Liver (tissue), 9 donors: ENCODE results near the gene XK. TPM values are rescaled to one million over a fixed set of nuclear protein-coding genes. Genes with fewer than 3 reads are reported as not detected.

Source experiments
- DNase-seq: peaks from one replicate; pipeline ENCODE4 v3.0.0-alpha.2; 2017; ENCODE audit warnings: low spot score
- H3K27ac ChIP-seq, 2 donors: one replicate each; pipeline ENCODE4 v1.7.0; 2013; ENCODE audit warnings: inconsistent platforms in 2 of 2, low read length in 2 of 2, control low read depth in 1 of 2, low read depth in 1 of 2, mild to moderate bottlenecking in 1 of 2
- H3K27me3 ChIP-seq, 4 donors: one replicate each; pipeline versions ENCODE4 v1.6.1 to v1.7.0; 2013; ENCODE audit warnings: low read length in 3 of 4, inconsistent platforms in 1 of 4, mild to moderate bottlenecking in 1 of 4, moderate library complexity in 1 of 4; ENCODE audit not compliant: control insufficient read depth in 4 of 4, insufficient read depth in 4 of 4
- H3K36me3 ChIP-seq, 4 donors: one replicate each; pipeline versions ENCODE4 v1.6.1 to v1.7.0; 2013; ENCODE audit warnings: low read length in 3 of 4, mild to moderate bottlenecking in 3 of 4, low read depth in 1 of 4, moderate library complexity in 1 of 4; ENCODE audit not compliant: control insufficient read depth in 4 of 4, insufficient read depth in 3 of 4
- H3K4me1 ChIP-seq, 4 donors: one replicate each; pipeline versions ENCODE4 v1.6.1 to v1.7.0; 2013; ENCODE audit warnings: low read length in 3 of 4, mild to moderate bottlenecking in 3 of 4, moderate library complexity in 1 of 4; ENCODE audit not compliant: control insufficient read depth in 4 of 4, insufficient read depth in 4 of 4
- H3K4me3 ChIP-seq, 3 donors: one replicate each; pipeline versions ENCODE4 v1.6.1 to v1.7.0; 2013; ENCODE audit warnings: low read length in 3 of 3, control low read depth in 1 of 3, low read depth in 1 of 3, mild to moderate bottlenecking in 1 of 3
- H3K9ac ChIP-seq, 2 donors: one replicate each; pipeline ENCODE4 v1.7.0; 2013; ENCODE audit warnings: low read length in 2 of 2, mild to moderate bottlenecking in 2 of 2, moderate library complexity in 2 of 2, control low read depth in 1 of 2, low read depth in 1 of 2
- H3K9me3 ChIP-seq, 4 donors: one replicate each; pipeline versions ENCODE4 v1.6.1 to v1.7.0; 2013; ENCODE audit warnings: low read length in 3 of 4; ENCODE audit not compliant: control insufficient read depth in 4 of 4
- ATF3 ChIP-seq: IDR thresholded peaks from 2 replicates; pipeline ENCODE4 v1.6.1; 2016; ENCODE audit warnings: antibody characterized with exemption
- CTCF ChIP-seq: fragments of 150-350 bp; IDR thresholded peaks from 2 replicates; pipeline ENCODE4 v1.5.1; 2017; ENCODE audit warnings: improper control_type of control experiment, low read depth, low read length; ENCODE audit not compliant: missing input control
- EGR1 ChIP-seq, 2 donors: IDR thresholded peaks; 2 replicates each; pipeline ENCODE4 v1.6.1; 2016 to 2018; ENCODE audit warnings: antibody characterized with exemption in 2 of 2, low read depth in 2 of 2
- FOXA1 ChIP-seq: IDR thresholded peaks from 2 replicates; pipeline ENCODE4 v1.6.1; 2016; ENCODE audit warnings: antibody characterized with exemption
- FOXA2 ChIP-seq: IDR thresholded peaks from 2 replicates; pipeline ENCODE4 v1.6.1; 2016; ENCODE audit warnings: antibody characterized with exemption
- GABPA ChIP-seq, 2 donors: IDR thresholded peaks in 1 of 2; conservative IDR thresholded peaks in 1 of 2; 2 replicates each; pipeline ENCODE4 v1.6.1; 2016; ENCODE audit warnings: antibody characterized with exemption in 2 of 2, mild to moderate bottlenecking in 1 of 2, moderate library complexity in 1 of 2
- HNF4A ChIP-seq, 2 donors: conservative IDR thresholded peaks; 2 replicates each; pipeline ENCODE4 v1.6.1; 2016; ENCODE audit warnings: antibody characterized with exemption in 2 of 2, mild to moderate bottlenecking in 2 of 2
- JUND ChIP-seq, 2 donors: IDR thresholded peaks; 2 replicates each; pipeline ENCODE4 v1.6.1; 2016; ENCODE audit warnings: antibody characterized with exemption in 2 of 2
- MAX ChIP-seq: IDR thresholded peaks from 2 replicates; pipeline ENCODE4 v1.6.1; 2016; ENCODE audit warnings: antibody characterized with exemption
- NR2F2 ChIP-seq: IDR thresholded peaks from 2 replicates; pipeline ENCODE4 v1.6.1; 2016; ENCODE audit warnings: antibody characterized with exemption
- RAD21 ChIP-seq, 2 donors: IDR thresholded peaks; 2 replicates each; pipeline ENCODE4 v1.6.1; 2016; ENCODE audit warnings: antibody characterized with exemption in 2 of 2, mild to moderate bottlenecking in 2 of 2
- REST ChIP-seq: IDR thresholded peaks from 2 replicates; pipeline ENCODE4 v1.6.1; 2016; ENCODE audit warnings: antibody characterized with exemption, mild to moderate bottlenecking
- RXRA ChIP-seq, 2 donors: IDR thresholded peaks; 2 replicates each; pipeline ENCODE4 v1.6.1; 2017 to 2018; ENCODE audit warnings: antibody characterized with exemption in 2 of 2, mild to moderate bottlenecking in 1 of 2
- SP1 ChIP-seq: IDR thresholded peaks from 2 replicates; pipeline ENCODE4 v1.6.1; 2018; ENCODE audit warnings: antibody characterized with exemption, mild to moderate bottlenecking
- TAF1 ChIP-seq: conservative IDR thresholded peaks from 2 replicates; pipeline ENCODE4 v1.6.1; 2016; ENCODE audit warnings: antibody characterized with exemption, mild to moderate bottlenecking
- YY1 ChIP-seq: IDR thresholded peaks from 2 replicates; pipeline ENCODE4 v1.6.1; 2016; ENCODE audit warnings: antibody characterized with exemption, mild to moderate bottlenecking
- ZBTB33 ChIP-seq: IDR thresholded peaks from 2 replicates; pipeline ENCODE4 v1.6.1; 2016; ENCODE audit warnings: antibody characterized with exemption
- WGBS: extraction: QIAGEN DNeasy Blood & Tissue Kit; methylation state at CpG from one replicate; pipeline ENCODE4 v1.1.7; 2013; 5-methylcytosine and 5-hydroxymethylcytosine counted together
- polyA plus RNA-seq, 2 donors: library from polyadenylated mRNA; stranded (reverse) in 1 of 2; unstranded in 1 of 2; fragments of 200-250 nt in 1 of 2; fragments of >200 nt in 1 of 2; fragmentation: Nextera tagmentation in 1 of 2; extraction: Ambion mirVana in 1 of 2; gene quantifications; one replicate each; pipeline versions ENCODE4 v1.2.1 to v1.2.3, GENCODE V29; 2013 to 2015
- total RNA-seq, 2 donors: library from RNA; depleted of rRNA; stranded (reverse); fragments of >200 nt; gene quantifications; one replicate each; pipeline ENCODE4 v1.2.3, GENCODE V29; 2014
- donor health status: healthy.
- donor health status: healthy.
- donor health status: healthy.
- donor health status: healthy.
- donor health status: healthy.

The XK gene
- total and polyA plus RNA-seq, 4 donors: 0.83 to 68.4 (median 2.0) TPM

DNA sequence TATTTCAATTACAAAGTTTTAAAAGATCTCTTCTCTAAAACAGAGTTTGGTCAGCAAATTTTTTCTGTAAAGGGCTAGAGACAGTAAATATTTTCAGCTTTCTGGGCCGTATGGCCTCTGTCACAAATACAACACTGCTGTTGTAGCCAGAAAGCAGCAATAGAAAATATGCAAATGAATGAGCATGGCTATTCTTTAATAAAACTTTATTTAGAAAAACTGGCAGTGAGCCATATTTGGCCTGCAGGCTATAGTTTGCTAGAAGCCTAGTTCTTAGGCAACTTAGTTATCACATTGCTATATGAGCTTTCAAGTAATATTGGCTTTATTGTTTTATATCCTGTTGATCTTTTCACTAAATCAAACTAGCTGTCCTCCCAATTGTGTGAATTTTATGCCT is 26.5 kb upstream of the XK start:
- TF ChIP-seq ATF3 (no peak), MAX (no peak), EGR1 (IDR thresholded peaks at IDR 0.05; ENCODE audit: low read depth in 2 of 2) (no peak), CTCF (no peak), TAF1 (no peak), SP1 (no peak), REST (no peak), FOXA2 (no peak), JUND (IDR thresholded peaks at IDR 0.05) (no peak)
- 90% methylated on average over 1 of the region's 1 CpG for WGBS

GRCh38 chrX:37662181-37662580 is 23.4 kb upstream of the XK start:
- H3K27me3 ChIP-seq: no peaks in the 10 kb centered on the region
- no peaks in the 10 kb centered on the region for H3K9me3 ChIP-seq
- H3K27ac ChIP-seq: no peak overlapping the region
- no peaks in the 10 kb centered on the region for H3K36me3 ChIP-seq
- H3K4me3 ChIP-seq: no peak overlapping the region
- no peak overlapping the region for H3K9ac ChIP-seq
- no peaks in the 10 kb centered on the region for H3K4me1 ChIP-seq
- no peak for TF ChIP-seq RXRA (IDR thresholded peaks at IDR 0.05)
- TF ChIP-seq GABPA (IDR thresholded peaks at IDR 0.05 in 1 of 2, conservative IDR thresholded peaks at IDR 0.05 in 1 of 2): no peak
- TF ChIP-seq EGR1 (IDR thresholded peaks at IDR 0.05; ENCODE audit: low read depth in 2 of 2): no peak
- no peak for TF ChIP-seq JUND (IDR thresholded peaks at IDR 0.05)
- no peak for TF ChIP-seq RAD21 (IDR thresholded peaks at IDR 0.05)
- no peak for TF ChIP-seq SP1
- TF ChIP-seq MAX: no peak
- no peak for TF ChIP-seq HNF4A (conservative IDR thresholded peaks at IDR 0.05)
- no peak for TF ChIP-seq CTCF
- TF ChIP-seq YY1: no peak
- TF ChIP-seq TAF1: no peak
- TF ChIP-seq ATF3: no peak
- TF ChIP-seq REST: no peak
- TF ChIP-seq FOXA1: no peak
- no peak for TF ChIP-seq FOXA2
- TF ChIP-seq NR2F2: no peak
- TF ChIP-seq ZBTB33: no peak
- no peak for DNase-seq
- 91% methylated on average over 4 of the region's 4 CpGs for WGBS

More for the DNA sequence above, 26.5 kb upstream of the XK start:
- Histone ChIP-seq H3K9me3 (no peaks in the 10 kb centered on the region), H3K27ac (no peak overlapping the region), H3K4me3 (no peak overlapping the region), H3K9ac (no peak overlapping the region), H3K27me3 (no peaks in the 10 kb centered on the region), H3K4me1 (no peaks in the 10 kb centered on the region), H3K36me3 (no peaks in the 10 kb centered on the region)
- no peak for DNase-seq
